AG08395 (cell line): ENCODE data around the gene SLC44A1.

Experiments used
- DNase-seq: peaks from one replicate; pipeline ENCODE4 v3.0.0; 2012; ENCODE audit warnings: mixed read lengths, low spot score

Gene SLC44A1

DNA sequence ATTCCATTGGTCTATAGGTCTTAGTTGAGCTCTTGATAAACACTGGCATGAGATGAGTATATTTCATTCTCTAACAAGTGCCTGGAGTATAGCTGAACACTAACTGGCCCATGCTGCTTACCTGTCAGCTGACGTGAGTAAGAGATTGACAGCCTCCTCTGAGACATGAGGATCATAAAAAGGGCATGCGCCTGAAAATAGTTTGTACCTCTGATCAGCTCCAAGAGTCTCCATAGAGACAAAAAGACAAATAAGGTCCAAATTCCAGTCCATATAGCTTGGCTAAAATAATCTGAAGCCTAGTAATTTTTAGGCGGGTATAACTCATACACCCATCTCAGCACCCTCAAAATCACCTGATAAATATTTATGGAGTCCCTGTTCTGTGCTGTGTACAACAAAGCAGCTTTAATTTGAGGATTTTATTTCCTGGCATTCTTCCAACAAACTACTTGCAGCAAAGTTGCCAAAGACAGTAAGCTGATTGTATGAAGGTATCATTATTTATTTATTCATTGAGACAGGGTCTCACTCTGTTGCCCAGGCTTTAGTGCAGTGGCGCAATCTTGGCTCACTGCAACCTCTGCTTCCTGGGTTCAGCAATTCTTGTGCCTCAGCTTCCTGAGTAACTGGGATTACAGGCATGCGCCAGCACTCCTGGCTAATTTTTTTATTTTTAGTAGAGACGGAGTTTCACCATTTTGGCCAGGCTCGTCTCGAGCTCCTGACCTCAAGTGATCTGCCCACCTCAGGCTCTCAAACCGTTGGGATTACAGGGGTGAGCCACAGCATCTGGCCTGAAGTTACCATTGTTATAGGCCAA, 187.2 kb downstream of the SLC44A1 start:
- no peak for DNase-seq

- DNase-seq, result no peak
Observed at GRCh38 chr9:105432247-105432842, 187.9 kb downstream of the SLC44A1 start.

DNA sequence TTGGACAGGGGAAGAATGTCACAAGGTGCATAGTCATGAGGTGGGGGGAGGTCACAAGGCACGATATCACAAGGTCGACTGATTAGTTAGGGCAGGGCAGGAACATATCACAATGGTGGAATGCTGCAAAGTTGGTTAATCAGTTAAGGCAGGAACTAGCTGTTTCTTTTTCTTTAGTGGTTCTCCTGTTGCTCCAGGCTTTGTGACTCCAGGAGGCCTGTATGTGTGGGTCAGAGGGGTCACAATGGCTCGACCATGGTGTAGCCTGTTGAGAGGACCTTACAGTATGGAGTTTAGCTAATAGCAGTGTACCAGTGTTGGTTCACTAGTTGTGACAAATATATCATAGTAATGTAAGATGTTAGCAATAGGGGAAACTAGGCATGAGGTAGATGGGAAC, 191.0 kb downstream of the SLC44A1 start:
- no peak for DNase-seq

GRCh38 chr9:105436783-105437182, 192.3 kb downstream of the SLC44A1 start:
- DNase-seq, result no peak

- no peak for DNase-seq
Observed at GRCh38 chr9:105437704-105438103, 193.3 kb downstream of the SLC44A1 start.

- DNase-seq, result no peak
Observed at GRCh38 chr9:105438141-105438806, 193.8 kb downstream of the SLC44A1 start.

DNA sequence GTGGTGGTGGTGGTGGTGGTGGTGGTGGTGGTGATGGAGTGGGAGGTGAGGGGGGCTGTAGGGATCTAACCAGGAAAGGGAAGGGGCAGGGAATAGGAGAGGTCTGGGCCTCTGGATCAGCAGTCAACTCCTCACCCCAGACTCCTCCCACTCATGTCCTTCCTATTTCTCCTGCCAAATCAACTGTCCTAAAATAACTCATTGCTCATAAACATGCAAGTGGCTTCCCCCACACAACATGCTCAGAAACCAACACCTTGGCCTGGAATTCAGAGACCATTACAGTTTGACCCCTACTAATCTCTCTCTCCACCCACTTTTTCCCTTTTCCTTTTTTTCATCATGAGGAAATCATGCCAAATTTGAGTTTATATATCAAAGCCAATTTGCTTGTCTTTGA, 195.0 kb downstream of the SLC44A1 start:
- no peak for DNase-seq

DNA sequence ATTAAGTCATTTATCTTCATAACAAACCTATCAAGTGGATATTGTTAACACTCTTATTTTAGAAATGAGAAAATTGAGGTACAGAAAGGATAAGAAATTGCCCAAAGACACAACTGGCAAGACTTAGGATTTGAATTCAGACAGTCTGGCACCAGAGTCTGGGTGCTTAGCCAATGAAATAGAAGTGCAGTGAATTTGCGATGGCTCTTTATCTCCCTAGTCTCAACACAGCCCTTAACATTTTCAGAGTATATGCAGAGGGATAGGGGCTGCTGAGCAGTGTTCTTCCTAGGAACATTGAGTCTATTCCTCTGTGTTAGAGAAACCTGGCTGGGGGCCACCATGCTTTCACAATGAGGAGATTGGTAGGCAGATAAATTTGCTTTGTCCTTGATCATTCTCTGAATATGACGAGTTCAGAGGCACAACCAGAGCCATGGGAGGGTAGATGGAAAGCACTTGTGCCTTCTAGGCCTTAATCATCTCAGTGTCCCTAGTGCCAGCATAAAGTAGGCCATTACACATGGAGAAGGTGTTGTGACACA, 197.2 kb downstream of the SLC44A1 start:
- no peak for DNase-seq

- DNase-seq, result no peak
Observed at GRCh38 chr9:105443121-105443520, 198.7 kb downstream of the SLC44A1 start.

GRCh38 chr9:105444130-105444529, 199.7 kb downstream of the SLC44A1 start:
- DNase-seq, result no peak

DNA sequence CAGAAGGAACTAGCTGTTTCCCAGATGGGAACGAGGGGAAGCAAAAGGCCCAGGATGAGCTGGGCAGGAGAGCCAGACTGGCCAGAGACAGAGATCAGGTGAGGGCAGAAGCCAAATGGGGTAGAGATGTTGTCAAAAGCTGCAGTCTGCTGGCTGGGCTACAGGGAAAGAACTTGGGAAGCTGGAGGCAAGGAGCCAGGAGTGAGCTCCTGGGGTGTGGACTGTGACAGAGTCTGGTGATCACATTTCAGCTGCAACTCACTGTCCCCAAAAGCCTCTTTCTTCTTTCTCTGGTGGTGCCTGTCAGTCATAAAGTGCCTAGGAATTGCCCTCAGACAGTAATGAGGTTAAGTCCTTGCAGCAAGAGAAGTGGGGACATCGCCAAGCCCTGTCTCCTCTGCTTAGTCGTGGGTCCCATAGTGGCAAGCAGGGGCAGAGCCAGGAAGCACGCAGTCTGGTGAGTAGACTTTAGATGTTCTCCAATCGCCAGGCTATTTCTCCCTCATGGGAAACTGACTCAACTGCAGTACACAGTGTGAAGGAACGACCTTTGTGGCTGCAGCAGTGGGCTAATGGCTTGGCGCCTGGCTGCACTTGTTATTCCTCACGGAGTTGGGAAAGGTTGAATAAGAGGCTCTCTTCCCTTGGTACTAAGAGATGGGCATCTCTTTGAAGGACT, 200.9 kb downstream of the SLC44A1 start:
- DNase-seq, result no peak

DNA sequence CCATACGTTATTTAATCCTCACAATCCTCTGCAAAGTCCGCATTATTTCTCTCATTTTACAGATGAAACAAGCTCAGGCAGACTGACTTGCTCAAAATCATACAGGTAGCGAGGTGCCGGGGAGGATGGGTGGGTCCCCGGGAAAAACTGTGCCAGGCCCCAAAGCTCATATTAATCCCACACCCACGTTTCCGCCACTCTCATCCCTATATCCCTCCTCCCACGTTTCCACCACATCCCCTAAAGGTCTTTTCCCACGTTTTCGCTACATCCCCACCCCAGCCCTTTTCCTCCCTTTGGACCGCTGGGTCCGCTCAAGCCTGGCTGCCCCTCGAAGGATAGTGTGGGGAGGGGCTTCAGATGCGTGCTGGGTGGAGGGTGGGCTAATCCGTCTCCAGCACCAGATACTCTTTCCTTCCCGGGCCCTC, 202.9 kb downstream of the SLC44A1 start:
- DNase-seq, result no peak

DNA sequence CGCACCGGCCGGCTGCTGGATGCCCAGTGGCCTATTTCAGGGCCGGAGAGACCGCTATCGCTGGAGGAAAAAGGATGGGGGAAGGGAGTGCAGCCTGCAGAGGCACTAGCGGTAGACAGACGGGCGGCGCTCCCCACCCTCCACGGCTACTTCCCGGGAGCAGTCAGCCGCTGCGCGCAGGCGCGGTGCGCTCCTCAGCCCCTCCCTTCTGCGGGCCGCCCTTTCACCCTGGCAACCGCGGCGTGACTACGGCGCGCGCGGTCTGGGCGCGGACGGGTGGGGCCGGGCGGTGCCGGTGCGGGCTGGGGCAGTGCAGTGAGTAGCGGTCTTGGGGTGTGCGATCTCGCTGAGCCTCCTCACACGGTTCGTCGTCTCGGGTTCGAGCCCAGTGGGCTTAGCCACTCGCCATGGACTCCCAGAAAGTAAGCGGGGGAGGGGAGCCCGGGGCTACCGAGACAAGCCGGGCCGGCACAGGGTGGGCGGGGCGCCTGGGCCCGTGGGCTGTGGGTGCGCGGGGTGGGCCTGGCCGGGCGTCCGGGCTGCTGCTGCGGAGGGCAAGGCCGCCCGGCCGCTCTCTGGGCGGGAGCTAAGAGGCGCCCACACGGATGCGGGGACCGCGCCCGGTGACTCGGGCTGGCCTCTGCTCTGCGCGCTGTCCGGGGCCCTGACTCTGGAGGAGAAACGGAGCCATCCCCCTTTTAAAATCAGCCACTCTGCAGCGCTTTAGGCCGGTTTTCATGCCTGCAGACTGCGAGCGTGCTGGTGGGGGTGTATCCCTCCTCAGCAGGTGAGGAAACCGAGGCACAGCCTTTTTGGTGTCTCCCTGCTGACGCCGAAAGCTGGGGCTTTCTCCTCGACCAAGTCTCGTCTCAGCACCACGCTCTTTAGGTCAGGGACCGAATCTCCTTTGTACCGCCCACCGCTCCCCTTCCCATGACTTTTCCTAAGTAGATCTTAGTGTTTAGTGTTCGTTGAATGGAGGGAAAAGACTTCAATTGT, 203.7 kb downstream of the SLC44A1 start, which contains the start of gene FSD1L:
FSD1L (plus strand) TSS at position 221 of the 999 bp plus-strand sequence; CDS start at position 408, 187 bp downstream.
- DNase-seq, result peak; percentile 97

DNA sequence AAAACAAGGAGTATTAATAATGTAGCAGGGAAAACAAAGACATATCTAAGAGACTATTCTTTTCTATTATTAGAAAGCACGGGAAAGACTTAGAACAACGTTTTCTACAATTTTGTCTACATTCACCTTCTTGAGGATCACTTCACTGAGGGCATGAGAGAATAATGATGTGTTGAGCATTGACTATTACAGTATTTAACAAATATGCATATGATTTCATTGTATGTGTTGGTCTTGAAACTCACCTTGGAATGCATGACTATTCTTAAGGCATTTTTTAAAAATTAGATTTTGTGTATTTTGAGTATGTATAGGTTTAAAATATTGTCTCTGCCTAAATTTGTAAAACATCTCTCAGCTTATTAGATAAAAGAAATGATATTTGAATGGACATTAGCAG, 204.6 kb downstream of the SLC44A1 start:
- no peak for DNase-seq

DNA sequence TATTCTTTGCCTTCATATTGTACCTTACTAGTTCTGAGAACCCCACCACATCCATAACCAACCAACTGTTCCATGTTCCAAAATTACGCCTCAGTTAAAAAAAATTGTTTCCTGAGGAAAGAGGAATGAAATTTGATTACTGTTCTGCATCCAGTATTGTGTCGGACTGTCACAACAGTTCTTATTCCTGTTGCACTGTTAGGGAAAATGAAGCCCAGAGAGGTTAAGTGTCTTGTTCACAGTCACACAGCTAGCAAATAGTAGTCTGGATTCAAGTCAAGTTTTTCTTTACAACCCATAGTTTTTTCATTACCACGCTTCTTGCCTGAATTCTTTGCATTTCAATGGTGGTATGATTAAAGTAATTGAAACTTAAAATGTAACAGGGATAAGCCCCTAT, 207.7 kb downstream of the SLC44A1 start:
- DNase-seq, result no peak

- no peak for DNase-seq
Observed at GRCh38 chr9:105455836-105456475, 211.5 kb downstream of the SLC44A1 start.

DNA sequence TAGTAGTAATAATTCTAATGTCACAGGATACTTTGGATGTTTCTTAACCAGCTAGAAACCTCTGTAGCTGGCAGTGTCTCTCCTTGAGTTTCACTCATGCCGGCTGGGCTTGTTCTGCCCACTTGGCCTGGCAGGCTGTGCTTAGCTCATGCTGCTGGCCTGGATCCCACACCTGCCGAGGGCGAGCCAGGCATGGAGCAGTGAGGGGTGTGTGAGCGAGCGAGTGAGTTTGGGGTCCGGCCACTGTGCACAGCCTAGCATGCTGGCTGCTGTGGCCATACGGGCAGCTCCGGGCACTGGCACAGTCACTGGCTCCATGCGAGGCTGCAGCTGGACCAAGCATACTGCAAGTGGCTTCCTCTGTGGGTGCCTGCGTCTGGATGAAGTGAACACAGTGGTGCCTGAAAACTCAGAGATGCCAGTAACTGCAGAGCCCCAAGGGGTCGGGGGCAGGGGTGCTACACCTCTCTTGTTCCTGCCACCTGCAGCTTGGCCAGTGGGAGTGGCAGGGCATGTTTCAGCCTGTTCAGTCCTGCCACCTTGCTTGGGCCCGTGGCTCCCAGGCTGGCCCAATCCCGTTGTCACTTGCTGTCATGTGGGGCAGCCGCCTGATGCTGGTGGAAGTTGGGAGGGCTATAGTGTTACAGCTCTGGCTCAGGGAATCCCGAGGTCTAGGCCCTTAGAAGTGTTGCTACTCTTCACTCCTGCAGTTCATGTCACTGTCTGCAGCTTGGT, 213.3 kb downstream of the SLC44A1 start:
- no peak for DNase-seq

GRCh38 chr9:105458404-105458803, 214.0 kb downstream of the SLC44A1 start:
- no peak for DNase-seq

DNA sequence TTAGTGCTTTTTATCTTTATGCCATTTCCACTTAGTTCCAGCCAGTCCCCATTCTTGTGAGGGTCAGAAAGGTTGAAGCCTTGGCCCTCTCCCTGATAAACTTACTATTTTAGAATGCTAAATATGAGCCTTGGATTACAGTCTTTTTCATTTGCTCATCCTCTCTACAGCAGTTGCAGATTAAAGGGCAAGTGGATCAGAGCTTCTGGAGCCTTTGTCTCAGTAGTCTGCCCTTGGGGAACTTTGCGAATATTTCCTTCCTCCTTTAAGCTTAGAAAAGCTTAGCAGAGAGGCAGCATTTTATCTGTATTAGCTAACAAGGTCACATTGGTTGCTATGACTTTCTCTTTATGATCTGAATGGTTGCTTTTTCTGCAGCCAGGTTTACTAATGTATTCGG, 214.9 kb downstream of the SLC44A1 start:
- DNase-seq, result no peak
